ENCODE results near the gene NTM.

The NTM gene

DNA sequence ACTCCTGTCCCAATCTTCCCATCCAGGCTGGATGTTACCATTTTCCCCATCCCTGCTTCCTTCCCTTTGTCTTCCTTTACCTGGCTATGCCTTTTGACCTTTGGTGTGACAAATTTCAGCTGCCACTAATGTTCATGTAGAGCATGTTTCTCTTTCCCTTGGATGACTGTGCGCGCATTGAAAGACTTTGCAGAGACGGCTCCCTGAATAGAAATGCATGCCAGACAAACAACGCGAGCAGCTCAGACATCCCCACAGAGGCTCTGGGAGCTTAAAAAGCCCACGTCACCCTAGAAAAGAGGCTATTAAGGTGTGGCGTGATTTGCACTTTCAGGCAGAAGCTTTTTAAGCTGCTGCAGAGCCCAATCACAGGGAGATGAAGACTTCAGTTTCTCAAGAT, 202.0 kb downstream of the NTM start:
- no peaks in the 10 kb centered on the region for H3K27me3 ChIP-seq (ENCODE audit: control insufficient read depth in 1 of 2, insufficient read depth in 2 of 2, low read length in 2 of 2)
- H3K9ac ChIP-seq (ENCODE audit: low read length) = no peak overlapping the region
- H3K36me3 ChIP-seq (ENCODE audit: insufficient read depth, low read length) = no peaks in the 10 kb centered on the region
- H3K4me1 ChIP-seq (ENCODE audit: insufficient read depth, low read length) = no peaks in the 10 kb centered on the region
- H3K4me3 ChIP-seq (ENCODE audit: low read depth in 1 of 2, low read length in 2 of 2) = no peak overlapping the region
- no peak overlapping the region for H3K27ac ChIP-seq (ENCODE audit: low read depth, low read length)
- no peaks in the 10 kb centered on the region for H3K9me3 ChIP-seq (ENCODE audit: low read length)

DNA sequence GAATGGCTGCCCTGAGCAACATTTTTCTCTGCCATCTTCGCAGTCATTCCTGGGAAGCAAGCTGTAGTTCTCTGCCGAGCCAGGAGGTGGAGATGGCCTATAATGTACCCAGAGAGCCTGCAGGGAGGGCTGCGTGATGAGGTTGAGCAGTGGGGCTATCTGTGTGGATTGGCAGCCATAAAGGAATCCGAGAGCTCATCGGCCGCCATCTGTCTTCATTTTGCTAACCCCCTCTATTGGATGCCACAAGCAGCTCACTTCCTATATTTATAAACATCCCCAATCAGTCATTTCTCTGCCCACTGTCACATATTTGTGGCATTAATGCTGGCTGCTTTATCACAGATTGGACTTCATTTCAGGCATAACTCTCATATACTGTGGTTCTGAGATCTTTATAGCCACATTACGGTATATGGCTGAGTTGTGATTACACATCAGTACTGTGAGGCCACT, 209.5 kb downstream of the NTM start:
- H3K9ac ChIP-seq (ENCODE audit: low read length) = no peak overlapping the region
- no peak overlapping the region for H3K27ac ChIP-seq (ENCODE audit: low read depth, low read length)
- H3K4me3 ChIP-seq (ENCODE audit: low read depth in 1 of 2, low read length in 2 of 2) = no peak overlapping the region
- H3K27me3 ChIP-seq (ENCODE audit: control insufficient read depth in 1 of 2, insufficient read depth in 2 of 2, low read length in 2 of 2) = no peaks in the 10 kb centered on the region
- no peaks in the 10 kb centered on the region for H3K9me3 ChIP-seq (ENCODE audit: low read length)
- no peaks in the 10 kb centered on the region for H3K4me1 ChIP-seq (ENCODE audit: insufficient read depth, low read length)
- no peaks in the 10 kb centered on the region for H3K36me3 ChIP-seq (ENCODE audit: insufficient read depth, low read length)

DNA sequence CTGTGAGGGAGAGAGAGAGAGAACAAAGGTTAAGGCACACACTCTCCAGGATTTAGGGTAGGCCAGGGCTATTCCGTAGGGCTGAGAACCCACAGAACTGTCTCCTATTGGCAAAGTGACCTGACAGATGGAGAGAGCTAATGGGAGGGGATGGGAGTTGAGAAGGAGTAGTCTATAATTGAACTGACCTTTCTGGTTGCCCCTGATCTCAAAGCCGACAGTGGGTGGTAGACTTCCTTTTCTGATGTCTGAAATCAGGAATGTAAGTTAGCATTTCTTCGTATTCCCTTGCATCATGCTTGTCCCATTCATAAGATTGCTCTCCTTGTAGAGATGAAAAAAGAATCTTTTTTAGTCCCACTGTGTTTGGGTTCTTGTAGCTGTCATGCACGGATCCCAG, 210.1 kb downstream of the NTM start:
- Histone ChIP-seq H3K9ac (ENCODE audit: low read length) (no peak overlapping the region), H3K36me3 (ENCODE audit: insufficient read depth, low read length) (no peaks in the 10 kb centered on the region)

DNA sequence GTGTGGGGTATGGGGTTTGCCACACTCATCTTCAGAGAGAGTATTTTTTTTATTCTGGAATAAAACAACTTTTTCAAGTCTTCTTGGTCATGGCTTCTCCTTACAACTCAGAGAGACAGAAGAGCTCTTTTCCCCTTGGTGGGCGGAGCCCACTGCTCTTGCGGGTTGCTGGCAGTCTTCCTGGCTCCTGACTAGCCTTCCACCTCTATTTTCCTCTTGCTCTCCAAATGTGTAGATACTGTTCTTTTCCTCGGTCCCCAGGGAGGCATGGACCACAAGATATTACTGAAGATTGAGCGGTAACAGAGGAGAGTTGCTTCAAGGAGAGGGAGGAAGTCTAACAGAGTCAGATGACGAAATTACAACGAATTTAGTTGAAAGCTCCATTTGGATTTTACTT, 210.6 kb downstream of the NTM start:
- Histone ChIP-seq H3K27ac (ENCODE audit: low read depth, low read length) (no peak overlapping the region), H3K36me3 (ENCODE audit: insufficient read depth, low read length) (no peaks in the 10 kb centered on the region), H3K27me3 (ENCODE audit: control insufficient read depth in 1 of 2, insufficient read depth in 2 of 2, low read length in 2 of 2) (no peaks in the 10 kb centered on the region), H3K9me3 (ENCODE audit: low read length) (no peaks in the 10 kb centered on the region), H3K4me1 (ENCODE audit: insufficient read depth, low read length) (no peaks in the 10 kb centered on the region), H3K9ac (ENCODE audit: low read length) (no peak overlapping the region), H3K4me3 (ENCODE audit: low read depth in 1 of 2, low read length in 2 of 2) (no peak overlapping the region)

More for the DNA sequence above, 210.1 kb downstream of the NTM start:
- H3K9me3 ChIP-seq (ENCODE audit: low read length) = no peaks in the 10 kb centered on the region
- no peak overlapping the region for H3K4me3 ChIP-seq (ENCODE audit: low read depth in 1 of 2, low read length in 2 of 2)
- no peak overlapping the region for H3K27ac ChIP-seq (ENCODE audit: low read depth, low read length)
- H3K27me3 ChIP-seq (ENCODE audit: control insufficient read depth in 1 of 2, insufficient read depth in 2 of 2, low read length in 2 of 2) = no peaks in the 10 kb centered on the region
- H3K4me1 ChIP-seq (ENCODE audit: insufficient read depth, low read length) = no peaks in the 10 kb centered on the region

DNA sequence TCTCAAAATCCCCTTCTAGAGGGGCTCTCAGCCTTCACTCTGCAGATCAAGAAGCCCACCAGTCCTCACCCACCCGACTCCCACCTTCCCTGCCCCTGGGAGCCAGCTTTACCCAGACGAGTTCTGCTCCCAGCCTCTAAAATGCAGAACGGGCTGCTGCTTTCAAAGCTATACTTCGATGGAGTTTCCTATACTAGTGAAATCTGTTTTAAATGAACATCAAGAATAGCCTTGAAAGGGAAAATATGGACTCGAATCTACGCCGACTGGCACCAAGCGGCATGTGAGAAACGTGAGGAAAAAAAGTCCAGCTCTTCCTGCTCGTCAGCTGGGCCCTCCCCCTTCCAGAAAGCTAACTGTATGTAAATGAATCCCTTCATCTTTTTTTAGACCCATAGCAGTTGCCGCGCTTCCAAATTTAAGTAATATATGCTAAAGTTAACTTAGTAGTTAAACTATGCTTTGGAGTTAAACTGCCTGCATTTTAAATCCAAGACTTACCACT, 211.7 kb downstream of the NTM start:
- Histone ChIP-seq H3K27me3 (ENCODE audit: control insufficient read depth in 1 of 2, insufficient read depth in 2 of 2, low read length in 2 of 2) (no peaks in the 10 kb centered on the region), H3K9ac (ENCODE audit: low read length) (no peak overlapping the region), H3K4me1 (ENCODE audit: insufficient read depth, low read length) (no peaks in the 10 kb centered on the region), H3K4me3 (ENCODE audit: low read depth in 1 of 2, low read length in 2 of 2) (no peak overlapping the region), H3K36me3 (ENCODE audit: insufficient read depth, low read length) (no peaks in the 10 kb centered on the region), H3K9me3 (ENCODE audit: low read length) (no peaks in the 10 kb centered on the region), H3K27ac (ENCODE audit: low read depth, low read length) (no peak overlapping the region)

DNA sequence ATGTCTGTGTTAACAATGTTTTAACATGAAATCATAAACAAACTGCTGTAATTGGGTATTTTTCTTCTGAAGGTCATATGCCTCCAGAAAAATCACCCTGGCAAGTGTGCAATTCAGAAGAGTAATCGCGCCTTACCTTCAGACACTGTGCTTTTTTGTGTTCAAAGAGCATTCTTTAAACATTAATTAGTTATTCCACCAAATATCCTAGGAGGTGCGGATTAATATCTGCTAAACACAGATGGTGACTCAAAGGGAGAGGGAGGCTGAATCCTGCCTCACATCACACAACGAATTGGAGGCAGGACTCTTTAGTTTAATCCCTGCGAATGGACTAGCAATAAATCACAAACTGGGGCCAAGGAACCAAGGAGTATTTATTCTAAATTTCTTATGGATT, 213.0 kb downstream of the NTM start:
- Histone ChIP-seq H3K4me1 (ENCODE audit: insufficient read depth, low read length) (no peaks in the 10 kb centered on the region), H3K4me3 (ENCODE audit: low read depth in 1 of 2, low read length in 2 of 2) (no peak overlapping the region), H3K36me3 (ENCODE audit: insufficient read depth, low read length) (no peaks in the 10 kb centered on the region), H3K27ac (ENCODE audit: low read depth, low read length) (no peak overlapping the region), H3K9me3 (ENCODE audit: low read length) (no peaks in the 10 kb centered on the region), H3K27me3 (ENCODE audit: control insufficient read depth in 1 of 2, insufficient read depth in 2 of 2, low read length in 2 of 2) (no peaks in the 10 kb centered on the region), H3K9ac (ENCODE audit: low read length) (no peak overlapping the region)

DNA sequence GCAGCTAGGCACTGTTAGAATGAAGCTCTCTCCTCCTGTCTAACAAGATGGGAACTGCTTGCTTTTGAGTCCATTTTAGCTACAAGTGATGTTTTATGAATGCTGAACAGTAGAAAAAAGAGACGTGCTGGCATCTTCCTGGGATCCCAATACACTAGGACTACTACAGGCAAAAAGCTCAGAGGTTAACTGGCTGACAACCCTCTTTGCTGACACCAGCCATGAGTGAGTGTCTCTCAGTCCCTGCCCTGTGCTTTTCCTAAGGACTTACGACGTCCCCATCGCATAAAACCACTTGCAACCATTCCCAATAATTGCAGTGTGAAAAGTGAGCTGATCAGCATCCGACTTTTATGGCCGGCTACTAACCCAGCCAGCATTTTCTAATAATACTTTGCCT, 213.5 kb downstream of the NTM start:
- Histone ChIP-seq H3K4me1 (ENCODE audit: insufficient read depth, low read length) (no peaks in the 10 kb centered on the region), H3K9ac (ENCODE audit: low read length) (no peak overlapping the region), H3K27me3 (ENCODE audit: control insufficient read depth in 1 of 2, insufficient read depth in 2 of 2, low read length in 2 of 2) (no peaks in the 10 kb centered on the region), H3K4me3 (ENCODE audit: low read depth in 1 of 2, low read length in 2 of 2) (no peak overlapping the region), H3K9me3 (ENCODE audit: low read length) (no peaks in the 10 kb centered on the region), H3K36me3 (ENCODE audit: insufficient read depth, low read length) (no peaks in the 10 kb centered on the region), H3K27ac (ENCODE audit: low read depth, low read length) (no peak overlapping the region)

DNA sequence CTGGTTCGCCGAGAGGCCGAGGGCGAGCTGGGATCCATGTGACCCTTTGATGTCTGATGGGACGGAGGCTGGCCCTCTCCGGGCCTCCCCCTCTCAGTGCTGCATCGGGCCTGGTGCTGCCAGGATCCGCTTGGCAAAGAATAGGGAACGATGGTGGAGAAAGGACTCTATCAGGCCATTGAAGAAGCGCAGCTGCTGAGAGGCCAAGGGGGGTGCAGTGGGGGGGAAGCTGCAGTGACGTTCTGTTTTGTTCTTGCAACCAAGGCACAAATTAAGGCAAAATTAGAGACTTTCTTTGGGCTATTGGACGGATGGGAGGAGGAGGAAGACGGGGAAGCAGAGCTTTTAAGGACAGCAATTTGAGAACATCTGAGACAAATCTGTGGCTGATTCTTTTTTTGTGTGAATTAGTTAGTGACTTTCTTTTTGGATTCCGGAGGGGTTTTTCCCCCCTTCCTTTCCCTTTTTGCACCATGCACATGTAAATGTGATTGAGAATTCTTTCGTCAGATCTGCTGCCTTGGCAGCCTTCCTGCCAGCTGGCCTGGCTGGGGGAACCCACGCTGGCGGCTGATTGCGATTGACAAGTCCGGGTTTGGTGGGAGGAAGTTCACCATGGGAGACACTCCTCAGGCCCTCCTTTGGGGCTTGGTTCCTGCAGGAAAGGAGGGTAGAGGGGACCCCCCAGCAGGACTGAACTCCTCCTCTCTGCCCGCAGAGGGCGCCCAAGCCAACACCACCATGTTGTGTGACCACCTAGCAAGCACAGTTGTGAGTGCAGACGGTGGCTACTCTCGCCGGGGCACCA, 214.6 kb downstream of the NTM start:
- Histone ChIP-seq H3K4me3 (ENCODE audit: low read depth in 1 of 2, low read length in 2 of 2) (no peak overlapping the region), H3K9me3 (ENCODE audit: low read length) (no peaks in the 10 kb centered on the region), H3K27me3 (ENCODE audit: control insufficient read depth in 1 of 2, insufficient read depth in 2 of 2, low read length in 2 of 2) (no peaks in the 10 kb centered on the region), H3K36me3 (ENCODE audit: insufficient read depth, low read length) (no peaks in the 10 kb centered on the region), H3K4me1 (ENCODE audit: insufficient read depth, low read length) (no peaks in the 10 kb centered on the region), H3K9ac (ENCODE audit: low read length) (no peak overlapping the region), H3K27ac (ENCODE audit: low read depth, low read length) (no peak overlapping the region)

DNA sequence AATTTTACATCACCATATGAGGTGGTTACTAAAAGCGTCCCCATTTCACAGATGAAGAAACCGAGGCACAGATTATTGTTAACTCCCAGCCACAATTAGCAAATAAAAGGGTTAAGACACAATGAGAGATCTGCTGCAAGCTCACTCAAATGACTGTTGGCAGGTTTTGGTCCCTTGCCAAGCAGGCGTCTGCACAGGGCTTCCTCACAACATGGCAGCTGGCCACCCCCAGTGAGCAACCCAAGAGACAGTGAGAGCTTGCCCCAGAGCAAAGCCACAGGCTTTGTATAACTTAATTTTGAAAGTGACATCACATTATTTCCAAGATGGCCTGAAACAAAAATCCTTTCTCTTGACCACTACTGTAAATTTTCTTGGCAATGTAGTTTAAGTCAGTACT, 217.6 kb downstream of the NTM start:
- H3K4me1 ChIP-seq (ENCODE audit: insufficient read depth, low read length) = no peaks in the 10 kb centered on the region
- no peaks in the 10 kb centered on the region for H3K36me3 ChIP-seq (ENCODE audit: insufficient read depth, low read length)
- no peaks in the 10 kb centered on the region for H3K9me3 ChIP-seq (ENCODE audit: low read length)
- no peaks in the 10 kb centered on the region for H3K27me3 ChIP-seq (ENCODE audit: control insufficient read depth in 1 of 2, insufficient read depth in 2 of 2, low read length in 2 of 2)
- no peak overlapping the region for H3K27ac ChIP-seq (ENCODE audit: low read depth, low read length)
- no peak overlapping the region for H3K9ac ChIP-seq (ENCODE audit: low read length)
- H3K4me3 ChIP-seq (ENCODE audit: low read depth in 1 of 2, low read length in 2 of 2) = no peak overlapping the region

DNA sequence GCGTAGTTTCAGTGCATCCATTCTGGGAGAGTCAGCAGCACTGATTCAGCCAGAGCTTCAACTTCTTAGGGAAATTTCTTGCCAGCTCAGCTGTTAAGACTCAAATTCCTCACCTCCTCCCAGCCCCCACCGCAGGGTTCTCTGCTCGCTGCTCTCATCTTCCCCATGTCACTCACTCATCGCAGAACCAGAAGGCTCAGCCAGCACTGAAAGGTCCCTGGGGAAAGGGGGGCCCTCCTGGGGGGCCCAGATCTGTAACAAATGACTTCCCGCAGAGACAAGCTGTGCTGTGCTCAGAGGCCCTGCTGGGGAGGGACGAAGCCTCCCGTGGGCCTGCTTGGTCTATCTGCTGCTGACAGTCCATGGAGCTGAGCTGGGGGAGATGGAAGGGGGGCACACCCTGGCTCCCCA, 220.6 kb downstream of the NTM start:
- H3K36me3 ChIP-seq (ENCODE audit: insufficient read depth, low read length) = no peaks in the 10 kb centered on the region
- H3K4me3 ChIP-seq (ENCODE audit: low read depth in 1 of 2, low read length in 2 of 2) = no peak overlapping the region
- no peak overlapping the region for H3K9ac ChIP-seq (ENCODE audit: low read length)
- no peaks in the 10 kb centered on the region for H3K27me3 ChIP-seq (ENCODE audit: control insufficient read depth in 1 of 2, insufficient read depth in 2 of 2, low read length in 2 of 2)
- H3K4me1 ChIP-seq (ENCODE audit: insufficient read depth, low read length) = no peaks in the 10 kb centered on the region
- H3K27ac ChIP-seq (ENCODE audit: low read depth, low read length) = no peak overlapping the region
- no peaks in the 10 kb centered on the region for H3K9me3 ChIP-seq (ENCODE audit: low read length)

DNA sequence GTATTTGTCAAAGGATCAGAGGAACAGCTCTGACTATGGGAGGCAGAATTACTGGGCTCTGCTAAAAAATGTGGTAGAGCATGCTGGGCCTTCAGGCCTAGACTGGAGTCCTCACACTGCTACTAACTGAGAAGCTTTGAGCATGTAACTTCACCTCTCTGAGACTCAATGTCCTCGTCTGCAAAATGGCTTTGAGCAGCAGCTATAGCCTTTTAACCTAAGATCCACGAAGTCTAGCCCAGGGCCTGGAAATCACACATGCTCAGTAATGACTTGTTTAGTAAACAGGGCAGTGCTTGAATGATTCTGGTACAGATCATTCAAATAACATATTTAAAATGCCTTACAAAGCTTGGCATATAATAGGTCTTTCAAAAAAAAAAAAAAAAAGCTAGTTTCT, 221.7 kb downstream of the NTM start:
- no peak overlapping the region for H3K9ac ChIP-seq (ENCODE audit: low read length)
- H3K27me3 ChIP-seq (ENCODE audit: control insufficient read depth in 1 of 2, insufficient read depth in 2 of 2, low read length in 2 of 2) = no peaks in the 10 kb centered on the region
- H3K9me3 ChIP-seq (ENCODE audit: low read length) = no peaks in the 10 kb centered on the region
- no peak overlapping the region for H3K27ac ChIP-seq (ENCODE audit: low read depth, low read length)
- no peak overlapping the region for H3K4me3 ChIP-seq (ENCODE audit: low read depth in 1 of 2, low read length in 2 of 2)
- H3K36me3 ChIP-seq (ENCODE audit: insufficient read depth, low read length) = no peaks in the 10 kb centered on the region
- no peaks in the 10 kb centered on the region for H3K4me1 ChIP-seq (ENCODE audit: insufficient read depth, low read length)

DNA sequence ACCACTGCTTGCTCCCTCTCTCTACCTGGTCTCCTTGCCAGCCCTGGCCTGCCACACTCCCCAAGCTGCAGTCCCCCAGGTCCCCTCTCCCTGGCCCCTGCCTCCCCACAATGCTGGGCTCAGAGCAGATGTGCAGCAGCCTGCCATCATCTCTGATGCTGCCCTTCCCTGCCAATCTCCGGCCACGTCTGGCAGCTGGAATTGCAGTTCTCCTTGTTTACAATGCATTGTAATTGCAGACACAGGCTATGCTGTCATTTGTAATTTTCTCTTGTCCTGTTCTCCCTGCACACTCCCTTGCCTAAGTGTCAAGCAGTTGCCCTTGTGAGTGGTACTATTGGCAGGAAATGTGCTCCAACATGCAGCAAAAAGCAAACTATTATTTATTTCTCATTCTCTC, 222.3 kb downstream of the NTM start:
- Histone ChIP-seq H3K4me1 (ENCODE audit: insufficient read depth, low read length) (no peaks in the 10 kb centered on the region), H3K36me3 (ENCODE audit: insufficient read depth, low read length) (no peaks in the 10 kb centered on the region), H3K27me3 (ENCODE audit: control insufficient read depth in 1 of 2, insufficient read depth in 2 of 2, low read length in 2 of 2) (no peaks in the 10 kb centered on the region), H3K27ac (ENCODE audit: low read depth, low read length) (no peak overlapping the region), H3K9me3 (ENCODE audit: low read length) (no peaks in the 10 kb centered on the region), H3K9ac (ENCODE audit: low read length) (no peak overlapping the region), H3K4me3 (ENCODE audit: low read depth in 1 of 2, low read length in 2 of 2) (no peak overlapping the region)
